Activated B cell treated with CpG ODN at 0.5 μM for 24 hours (primary cell): Measurements from ENCODE around the gene NOL3. TPM values are rescaled to one million over a fixed set of nuclear protein-coding genes. Genes with fewer than 3 reads are reported as not detected.

Experiments
- ATAC-seq: fragments of 200-7000 bp; cut with Tn5 transposase; one replicate; pipeline ENCODE4 v1.10.0; 2021; ENCODE audit warnings: low read depth, mild to moderate bottlenecking, moderate library complexity
- CTCF ChIA-PET: fragments of 350-600 bp; sonication (Branson Sonifier 250); formaldehyde crosslinking; loops from one replicate; lab custom pipeline; 2021; ENCODE audit warnings: antibody characterized with exemption; lab: Charles Lee
- POLR2A ChIA-PET: fragments of 350-600 bp; sonication (Branson Sonifier 250); formaldehyde crosslinking; loops from one replicate; lab custom pipeline; 2021; ENCODE audit warnings: antibody characterized with exemption; lab: Charles Lee
- DNase-seq: peaks from one replicate; pipeline ENCODE4 v3.0.0; 2022
- H3K27ac Mint-ChIP-seq: one replicate; pipeline ENCODE4 v1.8.0; 2020; ENCODE audit warnings: mixed read lengths
- H3K27me3 Mint-ChIP-seq: one replicate; pipeline ENCODE4 v1.8.0; 2021; ENCODE audit warnings: mixed read lengths
- H3K36me3 Mint-ChIP-seq: one replicate; pipeline ENCODE4 v1.8.0; 2021; ENCODE audit warnings: low read depth, mixed read lengths
- H3K4me1 Mint-ChIP-seq: one replicate; pipeline ENCODE4 v1.8.0; 2021; ENCODE audit warnings: mixed read lengths
- H3K4me3 Mint-ChIP-seq: one replicate; pipeline ENCODE4 v1.8.0; 2020; ENCODE audit warnings: mild to moderate bottlenecking, mixed read lengths
- H3K9me3 Mint-ChIP-seq: one replicate; pipeline ENCODE4 v1.8.0; 2020; ENCODE audit warnings: mixed read lengths
- intact Hi-C: fragments of 100-400 bp; cut with micrococcal nuclease; formaldehyde crosslinking; loops from one replicate; pipeline ENCODE4 v1.15.1; 2024
- total RNA-seq: library from RNA; stranded (reverse); gene quantifications from 2 replicates; pipeline ENCODE4 v1.2.3, GENCODE V29; 2022
- TF ChIP-seq, protein P1 (sequence below): fragments of 200-600 bp; IDR thresholded peaks from one replicate; pipeline ENCODE4 v1.8.0; 2022; ENCODE audit warnings: antibody characterized with exemption, mild to moderate bottlenecking

NOL3 gene
- total RNA-seq, 1 donor from 2014 or later, result 0.64 TPM

DNA sequence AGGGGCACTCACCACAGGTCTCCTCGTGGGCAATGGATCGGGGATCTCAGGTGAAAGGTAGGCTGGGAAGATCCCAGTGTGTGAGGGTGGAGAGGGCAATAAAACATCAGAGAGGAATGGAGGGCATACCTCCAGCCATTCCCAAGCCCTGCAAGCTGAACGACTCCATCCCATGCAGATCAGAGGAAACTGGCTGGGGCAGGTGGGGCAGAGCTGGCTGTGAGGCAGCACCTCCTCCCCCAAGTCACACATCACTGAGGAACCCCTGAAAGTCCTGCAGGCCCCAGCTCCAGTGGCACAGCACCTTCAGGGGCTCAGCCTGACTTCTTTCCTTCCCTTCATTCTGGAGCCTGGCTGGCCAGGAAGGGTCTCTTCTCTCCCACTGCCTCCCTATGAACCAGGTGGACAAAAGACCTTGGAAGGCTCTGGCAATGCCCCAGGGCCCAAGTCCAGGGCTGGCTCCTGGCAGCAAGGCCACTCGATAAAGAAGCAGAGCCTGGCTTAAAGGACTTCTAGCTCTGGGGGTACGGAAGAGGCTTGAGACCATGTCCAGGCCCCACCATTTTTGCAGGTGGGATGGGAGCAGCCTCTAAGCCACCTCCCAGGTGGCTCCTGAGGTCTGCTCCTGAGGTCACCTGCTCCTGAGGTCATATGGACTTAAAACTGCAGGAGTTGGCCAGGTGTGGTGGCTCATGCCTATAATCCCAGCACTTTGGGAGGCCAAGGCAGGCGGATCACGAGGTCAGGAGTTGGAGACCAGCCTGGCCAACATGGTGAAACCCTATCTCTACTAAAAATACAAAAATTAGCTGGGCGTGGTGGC lies 43.1 kb downstream of the NOL3 start:
- POLR2A ChIA-PET, result interaction anchor here (0.6 kb wide), 1 partner anchor 31 kb away, joined by 3 read pairs; no protein-coding TSS in a partner anchor
- H3K27ac Mint-ChIP-seq, result no peak overlapping the region
- no peaks in the 10 kb centered on the region for H3K27me3 Mint-ChIP-seq
- intact Hi-C loops, result no loop called here
- H3K36me3 Mint-ChIP-seq, result no peaks in the 10 kb centered on the region
- ATAC-seq (no peak), DNase-seq (no peak)
- H3K9me3 Mint-ChIP-seq, result no peaks in the 10 kb centered on the region
- no peak overlapping the region for H3K4me3 Mint-ChIP-seq
- no peaks in the 10 kb centered on the region for H3K4me1 Mint-ChIP-seq
- CTCF ChIA-PET, result no interaction called here
- TF ChIP-seq, protein P1, sequence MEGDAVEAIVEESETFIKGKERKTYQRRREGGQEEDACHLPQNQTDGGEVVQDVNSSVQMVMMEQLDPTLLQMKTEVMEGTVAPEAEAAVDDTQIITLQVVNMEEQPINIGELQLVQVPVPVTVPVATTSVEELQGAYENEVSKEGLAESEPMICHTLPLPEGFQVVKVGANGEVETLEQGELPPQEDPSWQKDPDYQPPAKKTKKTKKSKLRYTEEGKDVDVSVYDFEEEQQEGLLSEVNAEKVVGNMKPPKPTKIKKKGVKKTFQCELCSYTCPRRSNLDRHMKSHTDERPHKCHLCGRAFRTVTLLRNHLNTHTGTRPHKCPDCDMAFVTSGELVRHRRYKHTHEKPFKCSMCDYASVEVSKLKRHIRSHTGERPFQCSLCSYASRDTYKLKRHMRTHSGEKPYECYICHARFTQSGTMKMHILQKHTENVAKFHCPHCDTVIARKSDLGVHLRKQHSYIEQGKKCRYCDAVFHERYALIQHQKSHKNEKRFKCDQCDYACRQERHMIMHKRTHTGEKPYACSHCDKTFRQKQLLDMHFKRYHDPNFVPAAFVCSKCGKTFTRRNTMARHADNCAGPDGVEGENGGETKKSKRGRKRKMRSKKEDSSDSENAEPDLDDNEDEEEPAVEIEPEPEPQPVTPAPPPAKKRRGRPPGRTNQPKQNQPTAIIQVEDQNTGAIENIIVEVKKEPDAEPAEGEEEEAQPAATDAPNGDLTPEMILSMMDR, result no peak

DNA sequence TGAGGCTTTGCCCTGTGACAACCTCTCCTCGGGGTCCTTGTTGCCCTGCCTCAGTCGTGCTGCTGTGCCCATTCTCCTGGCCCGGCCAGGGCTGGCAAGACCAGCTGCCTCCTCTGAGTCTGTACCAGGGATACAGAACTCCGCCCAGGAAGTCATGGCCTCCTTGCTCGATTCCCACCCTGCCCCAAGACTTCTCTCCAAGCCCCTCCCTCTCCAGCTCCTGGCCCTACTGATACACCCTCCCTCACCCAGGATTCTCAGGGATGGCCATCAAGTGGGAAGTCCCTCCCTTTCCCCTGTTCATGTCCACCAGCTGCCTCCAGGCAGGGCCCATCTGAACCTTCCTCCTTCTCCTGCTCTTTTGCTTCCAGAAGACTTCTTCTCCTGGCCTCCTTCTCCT lies 45.4 kb downstream of the NOL3 start:
- Mint-ChIP-seq H3K4me3 (no peak overlapping the region), H3K4me1 (no peaks in the 10 kb centered on the region), H3K27me3 (no peaks in the 10 kb centered on the region), H3K27ac (no peak overlapping the region), H3K9me3 (no peaks in the 10 kb centered on the region), H3K36me3 (no peaks in the 10 kb centered on the region)
- ChIA-PET CTCF (no interaction called here), POLR2A (no interaction called here)
- DNase-seq (no peak), ATAC-seq (no peak)
- TF ChIP-seq, protein P1, result no peak
- intact Hi-C loops, result no loop called here

DNA sequence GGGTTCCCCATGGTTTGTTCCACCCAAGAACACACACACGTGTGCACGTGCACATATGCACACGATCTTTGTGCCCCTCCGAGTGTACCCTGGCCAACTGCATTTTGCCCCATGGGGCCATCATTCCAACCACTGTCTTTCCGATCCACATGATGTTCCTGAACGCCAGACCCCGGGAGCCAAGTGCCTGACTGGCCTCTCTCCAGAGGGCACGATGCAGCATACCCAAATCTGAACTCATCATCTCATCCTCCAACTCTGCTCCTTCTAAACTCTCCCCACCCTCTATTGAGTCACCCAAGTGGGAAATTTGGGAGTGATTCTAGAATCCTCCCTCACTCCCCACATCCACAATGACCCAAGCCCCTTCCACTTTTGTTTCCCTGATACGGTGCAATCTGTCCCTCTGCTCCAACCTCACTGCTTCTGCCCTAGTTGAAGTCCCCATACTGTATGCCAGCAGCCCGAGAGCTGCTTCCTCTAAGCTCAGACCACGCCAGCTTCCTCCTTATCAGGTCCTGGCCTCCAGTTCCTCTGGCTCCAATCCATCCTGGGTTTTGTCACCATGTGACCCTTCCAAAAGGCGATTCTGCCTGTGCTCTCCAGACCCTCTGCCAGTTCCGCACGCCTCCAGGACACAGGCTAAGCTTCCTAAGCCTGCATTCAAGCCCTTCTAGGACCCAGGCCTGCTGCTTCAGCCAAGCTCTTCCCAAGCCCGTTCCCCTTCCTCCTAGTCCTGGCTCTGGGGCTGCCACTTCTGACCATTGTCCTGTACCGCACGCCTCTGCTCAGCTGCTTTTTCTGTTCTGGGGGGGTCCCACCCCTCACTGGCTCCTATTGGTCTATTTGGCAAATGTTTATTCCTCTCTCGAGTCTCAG lies 46.5 kb downstream of the NOL3 start:
- Mint-ChIP-seq H3K4me1 (no peaks in the 10 kb centered on the region), H3K4me3 (no peak overlapping the region), H3K36me3 (no peaks in the 10 kb centered on the region), H3K27me3 (no peaks in the 10 kb centered on the region), H3K27ac (no peak overlapping the region), H3K9me3 (no peaks in the 10 kb centered on the region)
- ChIA-PET POLR2A (interaction anchor here (0.6 to 0.8 kb wide), 2 partner anchors 11 to 111 kb away, joined by 3 read pairs; no protein-coding TSS in a partner anchor), CTCF (no interaction called here)
- intact Hi-C loops, result no loop called here
- ATAC-seq (no peak), DNase-seq (no peak)
- TF ChIP-seq, protein P1, result no peak

DNA sequence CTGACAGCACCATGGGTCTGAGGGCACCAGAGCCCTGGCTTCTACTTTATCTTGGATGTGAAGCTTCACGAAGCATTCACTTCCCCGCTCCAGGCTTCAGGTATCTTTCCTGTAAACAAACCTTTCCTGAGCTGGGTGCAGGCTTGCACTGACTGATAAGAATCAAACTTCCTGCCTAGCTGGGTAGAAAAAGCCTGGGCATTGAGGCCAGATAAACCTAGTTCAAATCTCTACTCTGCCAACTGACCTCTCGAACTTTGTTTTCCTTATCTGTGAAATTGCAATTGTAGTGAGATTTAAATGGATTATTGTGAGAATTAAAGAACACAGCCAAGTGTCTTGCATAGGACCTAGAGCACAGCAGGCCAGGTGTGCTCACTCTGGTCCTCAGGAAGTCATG lies 53.7 kb downstream of the NOL3 start:
- ATAC-seq, result no peak
- no peak overlapping the region for H3K4me3 Mint-ChIP-seq
- no peak for DNase-seq
- intact Hi-C loops, result no loop called here
- H3K27me3 Mint-ChIP-seq, result no peaks in the 10 kb centered on the region
- TF ChIP-seq, protein P1, result no peak
- ChIA-PET CTCF (no interaction called here), POLR2A (no interaction called here)
- peaks cover 23% of the 10 kb centered on the region for H3K36me3 Mint-ChIP-seq
- H3K4me1 Mint-ChIP-seq, result peaks cover 27% of the 10 kb centered on the region
- H3K9me3 Mint-ChIP-seq, result no peaks in the 10 kb centered on the region
- H3K27ac Mint-ChIP-seq, result no peak overlapping the region

Other genes starting within 250 kb of the NOL3 start
- gene RRAD, start 245.0 kb upstream of the NOL3 start, total RNA-seq, result 0.15 TPM in 1 of 2 replicates, not detected in the other
- 65.8 and 66.2 TPM in 2 replicates for gene CIAO2B, start 236.1 kb upstream of the NOL3 start, total RNA-seq
- 31.9 and 34.7 TPM in 2 replicates for gene CES2, start 235.0 kb upstream of the NOL3 start, total RNA-seq
- 0.29 and 0.61 TPM in 2 replicates for gene CES3, start 209.3 kb upstream of the NOL3 start, total RNA-seq
- 7.1 and 10.2 TPM in 2 replicates for gene CES4A, start 181.9 kb upstream of the NOL3 start, total RNA-seq
- gene CBFB, start 141.4 kb upstream of the NOL3 start, total RNA-seq, result 66.6 and 67.3 TPM in 2 replicates
- gene PHAF1, start 60.6 kb upstream of the NOL3 start, total RNA-seq, result 13.8 and 16.9 TPM in 2 replicates
- 0.64 and 0.93 TPM in 2 replicates for gene B3GNT9, start 19.5 kb upstream of the NOL3 start, total RNA-seq
- 31.5 and 37.3 TPM in 2 replicates for gene TRADD, start 10.6 kb upstream of the NOL3 start, total RNA-seq
- gene FBXL8, start 10.6 kb upstream of the NOL3 start, total RNA-seq, result 5.6 and 6.5 TPM in 2 replicates
- gene HSF4, start 5.8 kb upstream of the NOL3 start, total RNA-seq, result 5.9 and 7.3 TPM in 2 replicates
- gene MATCAP1, start 13.4 kb downstream of the NOL3 start, total RNA-seq, result 10.6 and 18.7 TPM in 2 replicates
- not detected in 2 replicates for gene EXOC3L1, start 19.6 kb downstream of the NOL3 start, total RNA-seq
- 117 and 128 TPM in 2 replicates for gene E2F4, start 21.6 kb downstream of the NOL3 start, total RNA-seq
- 6.8 and 6.9 TPM in 2 replicates for gene ELMO3, start 28.6 kb downstream of the NOL3 start, total RNA-seq
- 37.1 and 41.3 TPM in 2 replicates for gene TMEM208, start 56.6 kb downstream of the NOL3 start, total RNA-seq
- gene FHOD1, start 76.9 kb downstream of the NOL3 start, total RNA-seq, result 45.5 and 50.4 TPM in 2 replicates
- gene SLC9A5, start 78.4 kb downstream of the NOL3 start, total RNA-seq, result 1.9 and 2.5 TPM in 2 replicates
- 7.8 TPM in 2 replicates for gene PLEKHG4, start 109.0 kb downstream of the NOL3 start, total RNA-seq
- not detected in 2 replicates for gene KCTD19, start 156.2 kb downstream of the NOL3 start, total RNA-seq
- 0.49 and 0.69 TPM in 2 replicates for gene LRRC36, start 156.3 kb downstream of the NOL3 start, total RNA-seq
- gene TPPP3, start 223.0 kb downstream of the NOL3 start, total RNA-seq, result 0.15 TPM in 1 of 2 replicates, not detected in the other
- 2.8 and 3.8 TPM in 2 replicates for gene ZDHHC1, start 245.9 kb downstream of the NOL3 start, total RNA-seq